ENCODE measurements around the gene EID3.

EID3 gene

DNA sequence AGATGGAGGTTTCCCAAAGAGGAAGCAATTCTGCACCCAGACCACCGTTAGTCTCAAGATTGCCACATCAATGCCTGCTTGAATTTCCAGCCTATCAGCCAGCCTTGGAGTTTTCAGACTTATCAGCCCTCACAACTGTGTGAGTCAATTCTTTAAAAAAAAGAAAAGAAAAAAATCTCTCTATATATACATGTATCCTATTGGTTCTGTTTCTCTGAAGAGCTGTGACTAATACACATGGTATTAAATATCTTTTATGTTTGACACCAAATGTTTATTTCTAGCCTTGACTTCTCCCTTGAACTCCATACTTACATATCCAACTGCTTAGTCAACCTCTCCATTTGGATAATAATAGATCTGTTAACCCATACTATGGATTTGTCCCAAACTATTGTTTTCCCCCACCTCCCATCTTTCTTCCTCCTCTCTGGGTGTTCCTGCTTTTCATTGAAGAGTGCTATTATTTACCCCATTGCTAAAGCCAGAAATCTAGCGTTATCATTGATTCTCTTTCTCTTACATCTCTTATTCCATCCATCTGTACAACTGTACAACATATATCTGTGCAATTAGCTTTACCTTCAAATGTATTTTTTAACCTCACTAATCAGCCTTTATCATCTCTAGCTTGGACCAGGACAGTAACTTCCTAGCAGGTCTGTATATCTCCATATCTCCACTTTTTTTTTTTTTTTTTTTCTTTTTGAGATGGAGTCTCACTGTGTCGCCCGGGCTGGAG lies 22.7 kb upstream of the EID3 start:
- no peak overlapping the region for H3K27ac ChIP-seq
- H3K4me3 ChIP-seq (IDR thresholded peaks at IDR 0.05; ENCODE audit: insufficient read depth, low read depth, low read length): no peak overlapping the region
- H4K20me1 ChIP-seq (ENCODE audit: insufficient read depth): no peaks in the 10 kb centered on the region
- no peaks in the 10 kb centered on the region for H3K36me3 ChIP-seq (ENCODE audit: insufficient read depth)
- H3K4me2 ChIP-seq: no peak overlapping the region
- H3K79me2 ChIP-seq (ENCODE audit: insufficient read depth, low read depth): no peaks in the 10 kb centered on the region
- no peaks in the 10 kb centered on the region for H3K27me3 ChIP-seq (ENCODE audit: insufficient read depth, low read depth)
- TF ChIP-seq CTCF (conservative IDR thresholded peaks at IDR 0.05; ENCODE audit: low read depth, low read length): no peak
- no peak overlapping the region for H2AFZ ChIP-seq (ENCODE audit: low read depth)
- no peak overlapping the region for H3K9ac ChIP-seq
- peaks cover 15% of the 10 kb centered on the region for H3K4me1 ChIP-seq (ENCODE audit: low read depth, poor library complexity, severe bottlenecking)

- Histone ChIP-seq H3K27me3 (ENCODE audit: insufficient read depth, low read depth) (no peaks in the 10 kb centered on the region), H3K79me2 (ENCODE audit: insufficient read depth, low read depth) (no peaks in the 10 kb centered on the region), H2AFZ (ENCODE audit: low read depth) (no peak overlapping the region), H3K9ac (no peak overlapping the region), H4K20me1 (ENCODE audit: insufficient read depth) (no peaks in the 10 kb centered on the region), H3K4me1 (ENCODE audit: low read depth, poor library complexity, severe bottlenecking) (peaks cover 22% of the 10 kb centered on the region), H3K4me2 (no peak overlapping the region), H3K4me3 (IDR thresholded peaks at IDR 0.05; ENCODE audit: insufficient read depth, low read depth, low read length) (no peak overlapping the region), H3K36me3 (ENCODE audit: insufficient read depth) (no peaks in the 10 kb centered on the region), H3K27ac (no peak overlapping the region)
- no peak for TF ChIP-seq CTCF (conservative IDR thresholded peaks at IDR 0.05; ENCODE audit: low read depth, low read length)
Measured at GRCh38 chr12:104281636-104282035, 21.9 kb upstream of the EID3 start.

DNA sequence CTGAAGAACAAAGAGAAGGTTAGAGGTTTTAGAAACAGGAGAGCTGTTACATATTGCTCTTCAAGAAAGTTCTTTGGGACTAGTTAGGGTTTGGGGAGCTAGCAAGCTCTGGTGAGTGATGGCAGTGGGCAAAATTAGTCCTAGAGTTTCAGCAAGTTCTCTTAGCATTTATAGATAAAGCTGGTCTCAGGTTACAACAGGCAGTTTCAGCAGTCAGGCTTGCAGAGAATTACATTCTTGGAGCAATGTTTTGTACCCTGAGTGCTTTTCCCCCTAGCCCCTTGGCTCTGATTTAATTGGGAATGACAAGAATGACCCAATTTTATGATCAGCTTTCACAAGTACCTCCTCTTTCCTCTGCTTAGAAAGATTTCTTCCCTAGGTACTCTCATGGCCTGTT lies 21.4 kb upstream of the EID3 start:
- Histone ChIP-seq H3K27me3 (ENCODE audit: insufficient read depth, low read depth) (no peaks in the 10 kb centered on the region), H3K4me1 (ENCODE audit: low read depth, poor library complexity, severe bottlenecking) (peaks cover 22% of the 10 kb centered on the region)

GRCh38 chr12:104285740-104286515 lies 17.6 kb upstream of the EID3 start:
- Histone ChIP-seq H3K4me1 (ENCODE audit: low read depth, poor library complexity, severe bottlenecking) (peaks cover 37% of the 10 kb centered on the region), H3K79me2 (ENCODE audit: insufficient read depth, low read depth) (peaks cover 37% of the 10 kb centered on the region), H3K9ac (peak overlapping the region; percentile 98), H3K27ac (peak overlapping the region; percentile 99), H3K36me3 (ENCODE audit: insufficient read depth) (no peaks in the 10 kb centered on the region), H4K20me1 (ENCODE audit: insufficient read depth) (no peaks in the 10 kb centered on the region), H2AFZ (ENCODE audit: low read depth) (peak overlapping the region; percentile 62), H3K4me3 (IDR thresholded peaks at IDR 0.05; ENCODE audit: insufficient read depth, low read depth, low read length) (no peak overlapping the region), H3K4me2 (peak overlapping the region; percentile 66), H3K27me3 (ENCODE audit: insufficient read depth, low read depth) (no peaks in the 10 kb centered on the region)
- TF ChIP-seq CTCF (conservative IDR thresholded peaks at IDR 0.05; ENCODE audit: low read depth, low read length): no peak

More for the DNA sequence above, 21.4 kb upstream of the EID3 start:
- Histone ChIP-seq H3K4me3 (IDR thresholded peaks at IDR 0.05; ENCODE audit: insufficient read depth, low read depth, low read length) (no peak overlapping the region), H3K4me2 (no peak overlapping the region), H3K27ac (no peak overlapping the region), H3K36me3 (ENCODE audit: insufficient read depth) (no peaks in the 10 kb centered on the region), H3K79me2 (ENCODE audit: insufficient read depth, low read depth) (no peaks in the 10 kb centered on the region; the same call in 1 of the 2 replicates), H4K20me1 (ENCODE audit: insufficient read depth) (no peaks in the 10 kb centered on the region), H3K9ac (no peak overlapping the region), H2AFZ (ENCODE audit: low read depth) (no peak overlapping the region)
- no peak for TF ChIP-seq CTCF (conservative IDR thresholded peaks at IDR 0.05; ENCODE audit: low read depth, low read length)

All from KMS-11 (cell line).